NCI-H2171 treated with DMSO at 0.1 percent for 48 hours (cell line): ENCODE results near the gene ARVCF.

Experiments used
- DNase-seq: peaks from one replicate; lab custom pipeline; 2025; lab: John Stamatoyannopoulos, UW

Gene ARVCF

DNA sequence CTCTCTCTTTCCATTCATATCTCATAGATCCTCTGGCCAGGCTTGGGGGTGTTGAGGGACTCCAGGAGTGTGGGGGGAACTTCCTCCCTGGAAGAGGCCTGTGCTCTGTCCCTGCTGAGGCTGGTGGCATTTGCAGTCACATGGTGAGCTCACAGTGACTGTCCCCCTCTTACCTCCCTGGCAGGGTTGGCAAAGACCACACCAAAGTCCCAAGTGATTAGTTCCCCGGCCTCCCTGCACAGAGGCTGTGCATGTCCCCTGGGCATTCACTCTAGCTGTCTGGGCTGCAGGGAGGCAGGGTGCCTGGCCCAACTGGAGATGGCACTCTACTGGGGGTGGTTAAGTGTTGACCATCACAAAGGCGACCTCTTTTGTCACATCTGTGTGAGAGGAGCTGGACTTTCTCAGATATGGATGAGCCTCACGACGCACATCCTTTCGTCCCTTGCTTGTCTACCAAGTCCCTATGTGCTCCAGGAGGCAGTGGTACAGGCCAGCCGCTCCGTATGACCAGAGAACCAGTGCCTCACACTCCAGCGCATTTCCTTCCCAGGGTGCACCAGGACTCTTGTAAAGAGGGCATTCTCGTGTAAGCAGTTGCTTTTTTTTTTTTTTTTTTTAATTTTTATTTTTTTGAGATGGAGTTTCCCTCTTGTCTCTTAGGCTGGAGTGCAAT, 13.1 kb upstream of the ARVCF start:
- DNase-seq, result no peak

DNA sequence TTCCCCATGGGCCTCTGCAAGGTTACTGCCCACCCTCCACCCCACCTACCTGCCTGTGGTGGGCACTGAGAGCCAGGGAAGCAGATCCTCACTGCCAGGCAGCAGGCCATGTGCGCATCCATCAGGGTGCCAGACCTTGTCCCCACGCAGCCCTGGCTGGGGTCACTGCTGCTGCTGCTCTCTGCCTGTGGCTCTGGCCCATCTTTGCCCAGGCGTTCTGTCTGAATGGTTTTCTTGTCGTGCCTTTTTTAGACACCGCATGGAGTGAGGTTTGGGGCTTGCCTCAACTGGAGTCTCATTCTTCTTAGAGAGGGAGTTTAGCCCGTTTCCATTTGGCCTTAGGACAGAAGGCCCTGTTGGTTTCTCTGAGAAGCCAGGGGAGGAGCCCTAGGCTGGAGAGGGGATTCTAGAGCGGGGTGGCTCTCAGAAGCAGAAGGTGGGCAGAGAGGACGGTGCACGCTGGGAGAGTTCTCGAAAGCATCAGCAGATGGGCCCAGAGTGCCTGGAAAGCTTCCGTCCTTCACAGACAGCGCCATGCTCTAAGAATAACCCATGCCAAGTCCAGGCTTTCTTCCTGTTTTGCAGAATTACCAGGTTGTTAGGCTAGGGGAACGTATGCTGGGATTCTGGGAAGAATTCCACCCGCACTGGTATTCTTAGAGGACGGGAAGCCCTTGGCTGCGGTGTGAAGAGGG, 12.4 kb upstream of the ARVCF start:
- DNase-seq, result no peak

DNA sequence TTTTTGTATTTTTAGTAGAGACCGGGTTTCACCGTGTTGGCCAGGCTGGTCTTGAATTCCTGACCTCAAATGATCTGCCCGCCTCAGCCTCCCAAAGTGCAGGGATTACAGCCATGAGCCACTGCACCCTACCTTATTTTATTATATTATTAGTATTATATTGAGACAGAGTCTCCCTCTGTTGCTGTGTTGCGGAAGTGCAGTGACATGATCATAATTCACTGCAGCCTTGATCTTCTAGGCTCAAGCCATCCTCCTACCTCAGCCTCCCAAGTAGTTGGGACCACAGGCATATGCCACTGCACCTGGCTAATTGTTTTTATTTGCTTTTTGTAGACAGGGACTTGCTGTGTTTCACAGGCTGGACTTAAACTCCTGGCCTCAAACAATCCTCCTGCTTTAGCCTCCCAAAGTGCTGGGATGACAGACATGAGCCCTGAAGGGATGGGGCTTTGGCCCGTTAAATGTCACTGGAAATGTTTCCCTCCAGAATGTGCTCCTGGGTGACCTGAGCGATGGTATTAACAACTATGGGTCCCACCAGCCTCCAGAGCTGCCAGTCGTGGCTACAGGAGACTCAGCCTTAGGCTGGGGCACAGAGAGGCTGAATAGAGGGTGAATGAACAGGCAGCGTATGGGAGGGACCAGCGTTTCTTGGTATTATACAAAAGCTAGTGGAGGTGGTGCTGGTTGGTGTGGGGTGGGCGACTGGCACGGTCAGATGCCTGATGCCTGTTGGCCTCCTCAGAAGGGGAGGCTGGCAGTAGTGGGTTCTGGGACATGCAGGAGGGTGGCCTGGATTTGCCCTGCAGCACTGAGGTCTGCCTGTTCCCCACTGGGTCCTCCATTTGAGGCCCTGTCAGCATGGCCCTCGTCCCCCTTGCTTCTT, 11.6 kb upstream of the ARVCF start:
- DNase-seq, result no peak

DNA sequence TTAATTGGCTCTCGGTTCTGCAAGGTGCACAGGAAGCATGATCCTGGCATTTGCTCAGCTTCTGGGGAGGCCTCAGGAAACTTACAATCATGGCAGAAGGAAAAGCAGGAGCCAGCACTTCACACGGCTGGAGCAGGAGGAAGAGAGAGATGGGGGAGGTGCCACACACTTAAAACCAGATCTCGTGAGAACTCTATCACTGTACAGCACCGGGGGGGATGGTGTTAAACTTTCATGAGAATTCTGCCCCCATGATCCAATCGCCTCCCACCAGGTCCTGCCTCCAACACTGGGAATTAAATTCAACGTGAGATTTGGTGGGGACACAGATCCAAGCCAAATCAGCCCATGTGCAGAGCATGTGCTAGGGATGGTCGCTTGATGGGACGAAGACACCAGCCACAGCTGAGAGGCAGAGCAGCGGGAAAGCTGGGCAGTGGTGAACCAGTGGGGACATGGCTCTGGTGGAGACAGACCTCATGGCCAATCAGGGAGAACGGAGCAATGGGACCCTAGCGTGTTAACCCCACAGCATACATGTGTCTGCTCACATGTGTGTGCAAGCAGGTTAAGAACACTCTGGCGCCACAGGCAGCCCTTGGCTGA, 10.5 kb upstream of the ARVCF start:
- no peak for DNase-seq

DNA sequence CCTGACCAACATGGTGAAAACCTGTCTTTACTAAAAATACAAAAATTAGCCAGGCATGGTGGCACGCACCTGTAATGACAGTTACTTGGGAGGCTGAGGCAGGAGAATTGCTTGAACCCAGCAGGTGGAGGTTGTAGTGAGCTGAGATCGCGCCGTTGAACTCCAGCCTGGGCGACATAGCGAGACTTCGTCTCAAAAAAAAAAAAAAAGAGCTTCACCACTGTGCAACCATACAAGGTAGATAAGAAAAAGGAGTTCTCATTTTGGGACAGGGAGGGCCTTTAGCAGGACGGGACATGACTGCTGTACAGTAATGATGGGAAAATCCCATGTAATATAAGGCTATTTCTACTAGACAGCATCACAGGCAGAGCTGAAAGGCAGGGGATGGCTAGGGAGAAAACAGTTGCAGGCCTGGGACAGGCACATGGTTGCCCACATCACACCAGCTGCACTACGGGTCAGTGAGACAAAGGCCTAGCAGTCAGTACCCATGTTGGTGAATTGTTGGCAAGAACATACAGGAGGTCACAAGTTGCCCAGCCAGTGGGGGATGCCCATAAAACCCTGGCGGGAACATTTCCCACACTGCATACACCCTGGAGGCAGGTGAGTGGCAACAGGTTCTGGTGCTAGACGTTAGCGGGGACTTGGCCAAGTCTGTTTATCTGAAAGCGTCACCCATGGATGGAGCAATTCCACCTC, 9.7 kb upstream of the ARVCF start:
- DNase-seq, result no peak

- no peak for DNase-seq
Observed at GRCh38 chr22:20025401-20026203, 9.0 kb upstream of the ARVCF start.

DNA sequence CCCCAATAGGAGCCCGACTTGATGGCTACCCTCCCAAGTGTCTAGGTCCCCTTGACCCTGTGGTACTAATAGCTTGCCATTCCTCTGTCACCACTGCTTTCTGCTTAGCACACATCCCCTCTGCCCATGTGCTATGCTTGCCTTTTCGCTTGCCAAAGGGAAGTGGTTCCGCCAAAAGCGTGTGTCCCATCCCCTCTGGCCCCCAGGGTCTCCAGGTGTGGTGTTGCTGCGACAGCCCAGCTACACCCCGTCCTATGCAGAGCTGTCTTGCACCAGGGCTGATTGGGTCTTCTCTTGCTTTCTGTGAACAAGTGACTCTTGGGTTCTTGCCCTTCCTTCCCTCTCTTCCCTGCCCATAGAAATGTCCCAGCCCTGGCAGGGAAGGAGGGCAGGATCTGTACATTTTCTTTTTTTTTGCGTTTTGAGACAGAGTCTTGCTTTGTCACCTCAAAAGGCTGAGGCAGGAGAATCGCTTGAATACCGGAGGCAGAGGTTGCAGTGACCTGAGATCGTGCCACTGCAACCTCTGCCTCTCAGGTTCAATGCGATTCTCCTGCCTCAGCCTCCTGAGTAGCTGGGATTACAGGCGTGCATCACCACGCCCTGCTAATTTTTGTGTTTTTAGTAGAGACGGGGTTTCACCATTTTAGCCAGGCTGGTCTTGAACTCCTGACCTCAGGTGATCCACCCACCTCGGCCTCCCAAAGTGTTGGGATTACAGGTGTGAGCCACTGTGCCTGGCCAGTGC, 8.2 kb upstream of the ARVCF start:
- DNase-seq, result no peak

- DNase-seq, result no peak
Observed at GRCh38 chr22:20024225-20024624, 7.6 kb upstream of the ARVCF start.

- no peak for DNase-seq
Observed at GRCh38 chr22:20022978-20023613, 6.5 kb upstream of the ARVCF start.

- no peak for DNase-seq
Observed at GRCh38 chr22:20022231-20022977, 5.8 kb upstream of the ARVCF start.

DNA sequence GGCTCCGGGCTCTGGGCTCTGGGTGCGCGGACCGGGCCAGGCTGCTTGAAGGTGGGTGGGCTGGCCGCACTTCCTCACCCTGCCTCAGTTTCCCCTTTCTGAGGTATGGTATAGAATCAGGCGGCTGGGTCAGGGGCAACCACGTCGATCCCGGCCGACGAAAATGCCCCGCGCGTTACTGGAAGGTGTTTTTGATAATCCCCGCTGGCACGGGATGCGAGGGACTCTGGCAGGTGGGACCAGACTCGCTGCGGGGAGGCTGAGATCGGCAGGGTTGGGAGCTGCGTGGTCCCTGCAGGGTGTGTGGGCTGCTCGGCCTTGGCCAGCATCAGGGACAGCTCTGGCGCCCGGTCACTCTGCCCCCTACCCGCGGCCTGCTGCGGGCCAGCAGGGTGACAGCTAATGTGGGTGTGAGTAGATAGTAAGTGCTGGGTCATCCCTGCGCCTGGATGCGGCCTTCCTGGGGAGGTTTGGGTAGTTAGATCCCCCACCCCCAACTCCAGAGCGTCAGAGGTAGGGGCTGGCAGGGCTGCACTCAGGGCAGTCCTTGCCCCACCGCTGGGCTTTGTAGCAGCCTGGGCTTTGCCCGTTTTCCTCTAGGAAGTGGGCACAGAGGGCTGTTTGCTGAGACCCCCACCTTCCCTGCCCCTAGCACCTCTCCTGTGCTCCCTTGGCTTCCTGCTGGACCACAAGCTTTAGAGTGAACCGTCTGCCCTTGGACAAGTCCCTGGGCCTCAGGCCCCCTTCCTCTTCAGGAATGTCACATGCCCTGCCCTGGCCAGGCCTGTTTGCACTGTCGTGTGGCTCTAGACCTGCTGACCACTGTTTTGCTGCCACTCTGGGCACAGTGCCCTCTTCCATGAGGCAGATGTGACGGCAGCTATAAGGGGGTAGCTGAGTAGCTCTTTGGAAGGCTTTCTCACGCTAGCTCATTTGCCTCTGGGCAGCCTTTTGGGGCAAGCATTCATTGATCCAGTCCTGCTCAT, 4.9 kb upstream of the ARVCF start:
- DNase-seq, result no peak

- DNase-seq, result peak; percentile 87
Observed at GRCh38 chr22:20020533-20021195, 4.0 kb upstream of the ARVCF start, which contains the start of gene TANGO2. TANGO2 (plus strand) TSS chr22:20021110; CDS start chr22:20036799, 15,689 bp downstream.

DNA sequence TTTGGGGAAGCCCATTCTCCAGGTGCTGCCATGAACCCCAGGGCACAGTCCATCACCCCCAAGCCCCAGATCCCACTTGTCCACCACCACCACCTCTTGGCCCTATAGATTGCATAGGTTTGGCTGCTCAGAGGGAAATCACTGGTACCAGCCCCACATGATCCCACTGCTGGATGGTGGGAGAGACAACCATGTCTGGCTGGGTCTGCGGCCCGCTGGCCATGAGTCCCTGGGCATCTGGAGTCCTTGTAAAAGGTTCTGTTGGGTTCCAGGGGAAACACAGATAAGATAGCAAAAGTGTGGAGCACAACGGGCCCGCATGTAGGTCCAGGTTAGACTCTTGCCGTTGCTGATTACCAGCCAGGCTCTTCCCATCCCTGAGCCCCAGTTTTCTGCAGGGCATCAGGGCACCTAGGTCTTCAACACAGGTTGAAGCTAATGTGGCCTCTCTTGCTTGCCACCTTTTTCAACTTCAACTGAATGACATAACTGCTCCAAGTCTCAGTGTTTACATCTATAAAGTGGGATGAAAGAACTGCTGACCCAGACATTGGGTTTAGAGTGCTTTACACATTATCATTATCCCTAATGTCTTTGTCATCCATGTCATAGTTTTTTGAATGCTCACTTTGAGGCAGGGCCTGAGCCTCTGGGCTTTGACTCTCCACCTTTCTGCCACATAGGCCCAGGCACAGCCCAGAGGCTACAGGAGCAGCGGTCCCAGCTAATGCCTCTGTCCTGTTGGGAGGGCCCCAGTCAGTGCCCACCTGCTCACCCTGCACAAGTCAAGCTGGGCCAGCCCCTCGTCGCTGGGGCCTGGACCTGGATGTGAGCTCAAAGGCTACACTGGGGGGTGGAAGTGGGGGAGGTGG, 3.3 kb upstream of the ARVCF start:
- no peak for DNase-seq

DNA sequence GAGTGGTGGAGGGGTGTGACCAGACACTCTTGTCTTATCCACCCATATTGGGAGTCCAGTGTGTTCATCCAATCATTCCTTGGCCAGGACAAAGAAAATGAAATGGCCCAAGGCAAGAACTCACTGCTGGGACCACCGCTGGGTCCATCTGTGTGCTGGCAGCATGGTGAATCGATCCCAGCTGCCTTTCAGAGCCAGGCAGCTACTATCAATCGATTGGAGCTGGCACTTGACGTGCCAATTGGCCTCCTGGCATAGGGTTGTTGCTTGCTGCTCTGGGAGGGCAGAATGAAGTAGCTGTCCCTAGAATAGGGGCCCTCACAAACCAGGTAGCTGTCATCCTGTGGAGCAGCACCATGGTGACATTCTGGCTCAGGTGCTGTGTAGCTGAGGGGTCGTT, 1.4 kb upstream of the ARVCF start:
- no peak for DNase-seq

DNA sequence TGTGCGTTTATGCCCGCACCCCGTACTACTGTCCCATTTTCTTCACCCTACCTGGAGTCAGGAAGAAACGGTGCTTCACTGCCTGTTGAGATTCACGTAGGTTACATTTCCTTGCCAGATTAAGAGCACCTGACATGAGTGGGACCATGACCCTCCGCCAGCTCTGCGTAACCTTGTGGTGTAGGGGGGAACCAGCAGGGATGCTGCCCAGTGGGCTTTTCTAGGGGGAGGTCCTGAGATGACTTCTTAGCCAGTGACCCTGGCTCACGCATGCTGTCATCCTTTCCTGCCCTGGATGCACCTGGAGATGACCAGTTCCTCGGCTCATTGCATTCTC, 967 bp upstream of the ARVCF start:
- DNase-seq, result no peak
